ENCODE results near the gene BBS9.

Gene BBS9

GRCh38 chr7:33422825-33423645, 293.7 kb downstream of the BBS9 start:
- Histone ChIP-seq H3K27me3 (replicated peaks; ENCODE audit: insufficient read depth, low read length) (no peaks in the 10 kb centered on the region), H3K4me3 (ENCODE audit: low read length) (no peak overlapping the region), H3K27ac (ENCODE audit: low read length) (no peak overlapping the region), H4K20me1 (ENCODE audit: insufficient read depth, low read length) (no peaks in the 10 kb centered on the region), H2AFZ (ENCODE audit: low read length) (no peak overlapping the region), H3K36me3 (replicated peaks; ENCODE audit: insufficient read depth, low read length) (no peaks in the 10 kb centered on the region), H3F3A (ENCODE audit: insufficient read depth, low read length) (no peaks in the 10 kb centered on the region), H3K79me2 (ENCODE audit: low read length) (no peaks in the 10 kb centered on the region), H3K9me2 (replicated peaks; ENCODE audit: insufficient read depth, low read length) (no peaks in the 10 kb centered on the region), H3K4me1 (ENCODE audit: low read length) (0 out of 2 replicates have a peak, but pooled peaks cover 5% of the 10 kb centered on the region), H3K4me2 (ENCODE audit: low read depth, low read length) (peak overlapping the region; percentile 1; the same call in 1 of the 2 replicates), H3K9me3 (replicated peaks; ENCODE audit: insufficient read depth, low read length) (no peaks in the 10 kb centered on the region), H3K9ac (ENCODE audit: low read length) (no peak overlapping the region)
- no peak for TF ChIP-seq CTCF (IDR thresholded peaks at IDR 0.05; ENCODE audit: low read length)
- no peak for TF ChIP-seq EZH2 (optimal IDR thresholded peaks at IDR 0.05; ENCODE audit: low read depth, low read length)
- no peak for TF ChIP-seq EZH2phosphoT487 (IDR thresholded peaks at IDR 0.05; ENCODE audit: low read length)
- DNase-seq: no peak

- no peaks in the 10 kb centered on the region for H4K20me1 ChIP-seq (ENCODE audit: insufficient read depth, low read length)
- H3K9ac ChIP-seq (ENCODE audit: low read length): no peak overlapping the region
- H3K9me2 ChIP-seq (replicated peaks; ENCODE audit: insufficient read depth, low read length): no peaks in the 10 kb centered on the region
- DNase-seq: peak; percentile 66
- H3F3A ChIP-seq (ENCODE audit: insufficient read depth, low read length): no peaks in the 10 kb centered on the region
- no peak overlapping the region for H2AFZ ChIP-seq (ENCODE audit: low read length)
- H3K9me3 ChIP-seq (replicated peaks; ENCODE audit: insufficient read depth, low read length): no peaks in the 10 kb centered on the region
- no peak overlapping the region for H3K4me3 ChIP-seq (ENCODE audit: low read length)
- no peak overlapping the region for H3K27ac ChIP-seq (ENCODE audit: low read length)
- TF ChIP-seq CTCF (IDR thresholded peaks at IDR 0.05; ENCODE audit: low read length) (peak; percentile 70), EZH2phosphoT487 (IDR thresholded peaks at IDR 0.05; ENCODE audit: low read length) (no peak)
- no peaks in the 10 kb centered on the region for H3K27me3 ChIP-seq (replicated peaks; ENCODE audit: insufficient read depth, low read length)
- no peaks in the 10 kb centered on the region for H3K36me3 ChIP-seq (replicated peaks; ENCODE audit: insufficient read depth, low read length)
- peak overlapping the region; percentile 1; the same call in 1 of the 2 replicates for H3K4me2 ChIP-seq (ENCODE audit: low read depth, low read length)
- H3K4me1 ChIP-seq (ENCODE audit: low read length): 0 out of 2 replicates have a peak, but pooled peaks cover 5% of the 10 kb centered on the region
- H3K79me2 ChIP-seq (ENCODE audit: low read length): no peaks in the 10 kb centered on the region
Observed at GRCh38 chr7:33423646-33424020, 294.3 kb downstream of the BBS9 start.

- no peak for DNase-seq
- H3K9ac ChIP-seq (ENCODE audit: low read length): no peak overlapping the region
- no peak overlapping the region for H2AFZ ChIP-seq (ENCODE audit: low read length)
- TF ChIP-seq EZH2phosphoT487 (IDR thresholded peaks at IDR 0.05; ENCODE audit: low read length) (no peak), CTCF (IDR thresholded peaks at IDR 0.05; ENCODE audit: low read length) (no peak), EZH2 (optimal IDR thresholded peaks at IDR 0.05; ENCODE audit: low read depth, low read length) (no peak)
- H3K36me3 ChIP-seq (replicated peaks; ENCODE audit: insufficient read depth, low read length): no peaks in the 10 kb centered on the region
- no peaks in the 10 kb centered on the region for H3K79me2 ChIP-seq (ENCODE audit: low read length)
- no peaks in the 10 kb centered on the region for H4K20me1 ChIP-seq (ENCODE audit: insufficient read depth, low read length)
- no peak overlapping the region for H3K4me3 ChIP-seq (ENCODE audit: low read length)
- H3K27me3 ChIP-seq (replicated peaks; ENCODE audit: insufficient read depth, low read length): no peaks in the 10 kb centered on the region
- H3K4me2 ChIP-seq (ENCODE audit: low read depth, low read length): no peak overlapping the region
- H3K9me2 ChIP-seq (replicated peaks; ENCODE audit: insufficient read depth, low read length): no peaks in the 10 kb centered on the region
- no peaks in the 10 kb centered on the region for H3K9me3 ChIP-seq (replicated peaks; ENCODE audit: insufficient read depth, low read length)
- no peak overlapping the region for H3K27ac ChIP-seq (ENCODE audit: low read length)
- 0 out of 2 replicates have a peak, but pooled peaks cover 5% of the 10 kb centered on the region for H3K4me1 ChIP-seq (ENCODE audit: low read length)
- no peaks in the 10 kb centered on the region for H3F3A ChIP-seq (ENCODE audit: insufficient read depth, low read length)
Observed at GRCh38 chr7:33425395-33425794, 296.0 kb downstream of the BBS9 start.
